Activated naive CD8-positive, alpha-beta T cell treated with anti-CD3 and anti-CD28 coated beads, Interleukin-2, amount 50 U/mL, for 16 hours (primary cell): ENCODE results near the gene RAPGEF2.
"Not testable (repeated sequence)": the region's sequence is repeated elsewhere in the genome, so short reads cannot be mapped to it uniquely, and the experiment has no call there.

ENCODE experiments used
- DNase-seq: peaks from one replicate; pipeline ENCODE4 v3.0.0-alpha.2; 2020; ENCODE audit warnings: low read depth, low spot score

Gene RAPGEF2

GRCh38 chr4:159160242-159160641 lies 57.4 kb downstream of the RAPGEF2 start:
- DNase-seq: no peak

- not testable (repeated sequence) for DNase-seq
Measured at GRCh38 chr4:159161436-159161835, 58.6 kb downstream of the RAPGEF2 start.

GRCh38 chr4:159162576-159162975 lies 59.7 kb downstream of the RAPGEF2 start:
- DNase-seq: no peak

- no peak for DNase-seq
Measured at GRCh38 chr4:159163521-159163920, 60.6 kb downstream of the RAPGEF2 start.

GRCh38 chr4:159169404-159170302 lies 66.8 kb downstream of the RAPGEF2 start:
- no peak for DNase-seq

GRCh38 chr4:159171287-159171686 lies 68.4 kb downstream of the RAPGEF2 start:
- DNase-seq: no peak

- DNase-seq: no peak
Measured at GRCh38 chr4:159173886-159174285, 71.0 kb downstream of the RAPGEF2 start.

GRCh38 chr4:159174645-159175084 lies 71.8 kb downstream of the RAPGEF2 start:
- no peak for DNase-seq

- peak; percentile 14 for DNase-seq
Measured at GRCh38 chr4:159175085-159175988, 72.5 kb downstream of the RAPGEF2 start.

GRCh38 chr4:159175989-159176375 lies 73.1 kb downstream of the RAPGEF2 start:
- DNase-seq: no peak

- DNase-seq: no peak
Measured at GRCh38 chr4:159177265-159178150, 74.6 kb downstream of the RAPGEF2 start.

GRCh38 chr4:159178151-159178546 lies 75.3 kb downstream of the RAPGEF2 start:
- DNase-seq: no peak

- DNase-seq: no peak
Measured at GRCh38 chr4:159178979-159179969, 76.4 kb downstream of the RAPGEF2 start.

GRCh38 chr4:159183885-159184605 lies 81.2 kb downstream of the RAPGEF2 start:
- not testable (repeated sequence) for DNase-seq

- DNase-seq: no peak
Measured at GRCh38 chr4:159185591-159186023, 82.7 kb downstream of the RAPGEF2 start.

GRCh38 chr4:159188646-159189045 lies 85.8 kb downstream of the RAPGEF2 start:
- DNase-seq: no peak

GRCh38 chr4:159190651-159191050 lies 87.8 kb downstream of the RAPGEF2 start:
- DNase-seq: no peak

GRCh38 chr4:159191989-159192388 lies 89.1 kb downstream of the RAPGEF2 start:
- no peak for DNase-seq

GRCh38 chr4:159193046-159193620 lies 90.3 kb downstream of the RAPGEF2 start:
- DNase-seq: no peak
